NCI-H2107 (cell line): ENCODE results near the gene DOCK7.

ENCODE experiments used
- DNase-seq: peaks from one replicate; lab custom pipeline; 2025; lab: John Stamatoyannopoulos, UW

The DOCK7 gene

GRCh38 chr1:62444701-62445100 is 243.5 kb downstream of the DOCK7 start:
- DNase-seq, result no peak

GRCh38 chr1:62439652-62440371 is 248.4 kb downstream of the DOCK7 start:
- DNase-seq, result no peak

- no peak for DNase-seq
Measured at GRCh38 chr1:62438163-62438562, 250.0 kb downstream of the DOCK7 start.

- DNase-seq, result no peak
Measured at GRCh38 chr1:62437273-62437940, 250.8 kb downstream of the DOCK7 start.

GRCh38 chr1:62436466-62437272 is 251.5 kb downstream of the DOCK7 start, which contains the start of gene USP1:
TSS of gene USP1 (plus strand) at chr1:62437049. CDS start at chr1:62439868, 2,819 bp downstream.
- peak; percentile 100 for DNase-seq

GRCh38 chr1:62436039-62436465 is 252.1 kb downstream of the DOCK7 start:
- DNase-seq, result peak; percentile 100

- no peak for DNase-seq
Measured at GRCh38 chr1:62435231-62436038, 252.8 kb downstream of the DOCK7 start.

- DNase-seq, result no peak
Measured at GRCh38 chr1:62434618-62435001, 253.6 kb downstream of the DOCK7 start.

GRCh38 chr1:62433861-62434617 is 254.1 kb downstream of the DOCK7 start:
- DNase-seq, result no peak

- no peak for DNase-seq
Measured at GRCh38 chr1:62429581-62429980, 258.6 kb downstream of the DOCK7 start.

- no peak for DNase-seq
Measured at GRCh38 chr1:62428351-62428750, 259.8 kb downstream of the DOCK7 start.

- no peak for DNase-seq
Measured at GRCh38 chr1:62426794-62427193, 261.4 kb downstream of the DOCK7 start.

GRCh38 chr1:62426237-62426636 is 261.9 kb downstream of the DOCK7 start:
- no peak for DNase-seq

- no peak for DNase-seq
Measured at GRCh38 chr1:62425041-62425440, 263.1 kb downstream of the DOCK7 start.

GRCh38 chr1:62424411-62424810 is 263.8 kb downstream of the DOCK7 start:
- DNase-seq, result no peak

- no peak for DNase-seq
Measured at GRCh38 chr1:62423580-62424242, 264.5 kb downstream of the DOCK7 start.

- no peak for DNase-seq
Measured at GRCh38 chr1:62420214-62420613, 268.0 kb downstream of the DOCK7 start.

- no peak for DNase-seq
Measured at GRCh38 chr1:62417351-62417999, 270.7 kb downstream of the DOCK7 start.

- no peak for DNase-seq
Measured at GRCh38 chr1:62415687-62416086, 272.5 kb downstream of the DOCK7 start.

GRCh38 chr1:62407398-62408009 is 280.7 kb downstream of the DOCK7 start:
- peak; percentile 51 for DNase-seq
